CD14-positive monocyte (primary cell): Measurements from ENCODE around the gene CSMD2. TPM values are rescaled to one million over a fixed set of nuclear protein-coding genes. Genes with fewer than 3 reads are reported as not detected.

ENCODE experiments used
- DNase-seq, 3 donors: peaks; one replicate each; pipeline ENCODE4 v3.0.0-alpha.2; 2011 to 2022
- H2AFZ ChIP-seq: 2 replicates; pipeline ENCODE4 v1.6.0; 2012; ENCODE audit warnings: mild to moderate bottlenecking, low read depth, low read length, inconsistent platforms; ENCODE audit not compliant: insufficient read depth, poor library complexity, severe bottlenecking
- H3K27ac ChIP-seq, 2 donors: 1 replicate in 1 of 2; 2 replicates in 1 of 2; pipeline ENCODE4 v1.5.1; 2012 to 2013; ENCODE audit warnings: low read length in 2 of 2, control low read depth in 1 of 2, inconsistent platforms in 1 of 2, low read depth in 1 of 2, mild to moderate bottlenecking in 1 of 2
- H3K27me3 ChIP-seq, 2 donors: one replicate each; pipeline versions ENCODE4 v1.6.0 to v1.6.1; 2011 to 2013; ENCODE audit warnings: low read length in 2 of 2; ENCODE audit not compliant: control insufficient read depth in 2 of 2, insufficient read depth in 2 of 2
- H3K36me3 ChIP-seq, 2 donors: replicated peaks in 1 of 2; 1 replicate in 1 of 2; 2 replicates in 1 of 2; pipeline versions ENCODE4 v1.5.1 to v1.6.1; 2012 to 2013; ENCODE audit warnings: low read length in 2 of 2, control low read depth in 1 of 2, inconsistent platforms in 1 of 2, mild to moderate bottlenecking in 1 of 2; ENCODE audit not compliant: insufficient read depth in 2 of 2, control insufficient read depth in 1 of 2
- H3K4me1 ChIP-seq, 2 donors: 1 replicate in 1 of 2; 2 replicates in 1 of 2; pipeline versions ENCODE4 v1.5.1 to v1.6.1; 2012 to 2013; ENCODE audit warnings: low read length in 2 of 2, control low read depth in 1 of 2, inconsistent platforms in 1 of 2, mild to moderate bottlenecking in 1 of 2, moderate library complexity in 1 of 2; ENCODE audit not compliant: insufficient read depth in 2 of 2, control insufficient read depth in 1 of 2
- H3K4me2 ChIP-seq: replicated peaks from 2 replicates; pipeline ENCODE3; 2012; ENCODE audit warnings: low read length, moderate library complexity, mild to moderate bottlenecking; ENCODE audit not compliant: poor library complexity, severe bottlenecking; ENCODE audit errors: extremely low read depth
- H3K4me3 ChIP-seq, 3 experiments: fragments of 200-600 bp in 1 of 3; sonication (generic) in 1 of 3; replicated peaks in 1 of 3; 1 replicate in 2 of 3; 2 replicates in 1 of 3; pipeline ENCODE4 v1.5.1; 2011 to 2013; ENCODE audit warnings: low read length in 3 of 3, mild to moderate bottlenecking in 3 of 3, control low read depth in 2 of 3, low read depth in 2 of 3, inconsistent platforms in 1 of 3, moderate library complexity in 1 of 3
- H3K79me2 ChIP-seq: 2 replicates; pipeline ENCODE4 v1.6.0; 2012; ENCODE audit warnings: mild to moderate bottlenecking, control low read depth, inconsistent platforms, low read length, moderate library complexity; ENCODE audit not compliant: insufficient read depth
- H3K9ac ChIP-seq: 2 replicates; pipeline ENCODE4 v1.6.0; 2017; ENCODE audit warnings: low read length, mild to moderate bottlenecking; ENCODE audit not compliant: insufficient read depth, poor library complexity, severe bottlenecking
- H3K9me3 ChIP-seq, 2 donors: replicated peaks in 1 of 2; 1 replicate in 1 of 2; 2 replicates in 1 of 2; pipeline versions ENCODE4 v1.5.1 to v1.6.1; 2012 to 2013; ENCODE audit warnings: low read length in 2 of 2, control low read depth in 1 of 2; ENCODE audit not compliant: control insufficient read depth in 1 of 2, insufficient read depth in 1 of 2
- H4K20me1 ChIP-seq: 2 replicates; pipeline ENCODE4 v1.6.0; 2012; ENCODE audit warnings: mild to moderate bottlenecking, low read length, control low read depth, moderate library complexity; ENCODE audit not compliant: insufficient read depth
- H3K27ac Mint-ChIP-seq, 7 donors: one replicate each; pipeline ENCODE4 v1.8.0; 2020; ENCODE audit warnings: mild to moderate bottlenecking in 7 of 7, mixed read lengths in 7 of 7, moderate library complexity in 6 of 7, inconsistent platforms in 2 of 7
- H3K27me3 Mint-ChIP-seq, 3 donors: one replicate each; pipeline ENCODE4 v1.8.0; 2021 to 2022; ENCODE audit warnings: low read depth in 3 of 3, mild to moderate bottlenecking in 3 of 3, mixed read lengths in 3 of 3, moderate library complexity in 3 of 3, inconsistent platforms in 1 of 3
- H3K36me3 Mint-ChIP-seq, 2 donors: one replicate each; pipeline ENCODE4 v1.8.0; 2020; ENCODE audit warnings: mixed read lengths in 2 of 2, inconsistent platforms in 1 of 2, mild to moderate bottlenecking in 1 of 2
- H3K4me1 Mint-ChIP-seq: one replicate; pipeline ENCODE4 v1.8.0; 2020; ENCODE audit warnings: mild to moderate bottlenecking, mixed read lengths
- H3K4me3 Mint-ChIP-seq, 2 donors: one replicate each; pipeline ENCODE4 v1.8.0; 2020; ENCODE audit warnings: mild to moderate bottlenecking in 2 of 2, mixed read lengths in 2 of 2, moderate library complexity in 1 of 2
- H3K9me3 Mint-ChIP-seq, 7 donors: one replicate each; pipeline ENCODE4 v1.8.0; 2020 to 2022; ENCODE audit warnings: mixed read lengths in 7 of 7, mild to moderate bottlenecking in 6 of 7, moderate library complexity in 6 of 7, inconsistent platforms in 2 of 7
- WGBS: methylation state at CpG from one replicate; pipeline ENCODE4 v1.1.5; 2013; ENCODE audit warnings: missing lambda C conversion rate; ENCODE audit not compliant: insufficient coverage; 5-methylcytosine and 5-hydroxymethylcytosine counted together
- intact Hi-C, 2 donors: fragments of 100-400 bp; cut with micrococcal nuclease; formaldehyde crosslinking; loops; one replicate each; pipeline versions ENCODE4 v1.15.0 to v1.15.1; 2023
- polyA plus RNA-seq, 3 donors: library from polyadenylated mRNA; depleted of rRNA in 1 of 3; unstranded in 2 of 3; stranded (reverse) in 1 of 3; fragments of 300-500 nt in 2 of 3; fragments of >200 nt in 1 of 3; fragmentation: Illumina TruSeq in 2 of 3; gene quantifications; 1 replicate in 2 of 3; 2 replicates in 1 of 3; pipeline ENCODE4 v1.2.3, GENCODE V29; 2012 to 2021
- TF ChIP-seq, protein P1 (sequence below): fragments of 200-600 bp; IDR thresholded peaks from one replicate; pipeline ENCODE4 v1.8.0; 2022; ENCODE audit warnings: antibody characterized with exemption, mild to moderate bottlenecking

Gene CSMD2
- polyA plus RNA-seq, 3 donors, result 0.04 TPM; not detected in 2

DNA sequence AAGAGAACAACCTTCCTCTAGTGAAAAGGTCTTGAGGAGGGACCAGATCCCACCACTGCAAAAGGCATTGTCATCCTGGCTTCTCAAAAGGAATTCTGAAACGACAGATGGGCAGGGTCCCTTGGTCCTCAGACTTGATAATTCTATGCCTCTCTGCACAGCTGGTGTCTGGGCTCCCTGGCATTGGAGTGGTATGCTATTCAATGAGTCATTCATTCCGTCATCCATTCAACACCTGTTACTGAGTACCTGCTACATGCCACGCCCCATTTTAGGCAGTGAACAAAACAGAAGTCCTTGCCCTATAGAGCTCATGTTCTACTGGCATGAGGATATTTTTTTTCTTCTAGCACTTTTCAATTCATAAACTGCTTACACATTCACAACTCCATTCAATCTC lies 347.0 kb downstream of the CSMD2 start:
- Histone ChIP-seq H3K4me2 (no peak overlapping the region), H3K79me2 (no peaks in the 10 kb centered on the region), H2AFZ (no peak overlapping the region), H3K36me3 (no peaks in the 10 kb centered on the region), H3K9me3 (peaks cover 0 to 3% of the 10 kb centered on the region in 2 donors), H4K20me1 (no peaks in the 10 kb centered on the region), H3K9ac (no peak overlapping the region), H3K4me1 (no peaks in the 10 kb centered on the region), H3K27me3 (no peaks in the 10 kb centered on the region), H3K4me3 (no peak overlapping the region), H3K27ac (no peak overlapping the region)
- 91% methylated on average over 1 of the region's 3 CpGs for WGBS
- peaks cover 0 to 17% (median 2%) of the 10 kb centered on the region in 7 donors for H3K9me3 Mint-ChIP-seq
- no peaks in the 10 kb centered on the region for H3K36me3 Mint-ChIP-seq
- peaks cover 2 to 7% (median 3%) of the 10 kb centered on the region in 3 donors for H3K27me3 Mint-ChIP-seq
- no peak overlapping the region for H3K27ac Mint-ChIP-seq
- H3K4me3 Mint-ChIP-seq, result no peak overlapping the region
- no peaks in the 10 kb centered on the region for H3K4me1 Mint-ChIP-seq
- intact Hi-C loops, result no loop called here
- TF ChIP-seq, protein P1, sequence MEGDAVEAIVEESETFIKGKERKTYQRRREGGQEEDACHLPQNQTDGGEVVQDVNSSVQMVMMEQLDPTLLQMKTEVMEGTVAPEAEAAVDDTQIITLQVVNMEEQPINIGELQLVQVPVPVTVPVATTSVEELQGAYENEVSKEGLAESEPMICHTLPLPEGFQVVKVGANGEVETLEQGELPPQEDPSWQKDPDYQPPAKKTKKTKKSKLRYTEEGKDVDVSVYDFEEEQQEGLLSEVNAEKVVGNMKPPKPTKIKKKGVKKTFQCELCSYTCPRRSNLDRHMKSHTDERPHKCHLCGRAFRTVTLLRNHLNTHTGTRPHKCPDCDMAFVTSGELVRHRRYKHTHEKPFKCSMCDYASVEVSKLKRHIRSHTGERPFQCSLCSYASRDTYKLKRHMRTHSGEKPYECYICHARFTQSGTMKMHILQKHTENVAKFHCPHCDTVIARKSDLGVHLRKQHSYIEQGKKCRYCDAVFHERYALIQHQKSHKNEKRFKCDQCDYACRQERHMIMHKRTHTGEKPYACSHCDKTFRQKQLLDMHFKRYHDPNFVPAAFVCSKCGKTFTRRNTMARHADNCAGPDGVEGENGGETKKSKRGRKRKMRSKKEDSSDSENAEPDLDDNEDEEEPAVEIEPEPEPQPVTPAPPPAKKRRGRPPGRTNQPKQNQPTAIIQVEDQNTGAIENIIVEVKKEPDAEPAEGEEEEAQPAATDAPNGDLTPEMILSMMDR, result no peak
- DNase-seq, result no peak

GRCh38 chr1:33815061-33815460 lies 350.0 kb downstream of the CSMD2 start:
- no peak overlapping the region for H3K4me3 Mint-ChIP-seq
- H3K36me3 Mint-ChIP-seq, result no peaks in the 10 kb centered on the region

More at GRCh38 chr1:33815061-33815460, 350.0 kb downstream of the CSMD2 start:
- Histone ChIP-seq H3K9ac (no peak overlapping the region), H2AFZ (no peak overlapping the region), H3K4me3 (no peak overlapping the region), H4K20me1 (no peaks in the 10 kb centered on the region), H3K27ac (no peak overlapping the region), H3K79me2 (no peaks in the 10 kb centered on the region), H3K36me3 (no peaks in the 10 kb centered on the region), H3K4me1 (no peaks in the 10 kb centered on the region), H3K4me2 (no peak overlapping the region), H3K27me3 (no peaks in the 10 kb centered on the region), H3K9me3 (no peaks in the 10 kb centered on the region)
- WGBS, result 71% methylated on average over 2 of the region's 4 CpGs
- intact Hi-C loops, result no loop called here
- no peak overlapping the region for H3K27ac Mint-ChIP-seq
- H3K4me1 Mint-ChIP-seq, result no peaks in the 10 kb centered on the region
- no peak for DNase-seq
- TF ChIP-seq, protein P1, result no peak
- peaks cover 0 to 15% (median 3%) of the 10 kb centered on the region in 7 donors for H3K9me3 Mint-ChIP-seq
- H3K27me3 Mint-ChIP-seq, result peaks cover 0 to 5% (median 3%) of the 10 kb centered on the region in 3 donors
